H9 (cell line): ENCODE measurements around the gene ARRDC1. TPM values are rescaled to one million over a fixed set of nuclear protein-coding genes. Genes with fewer than 3 reads are reported as not detected.

Experiments used
- DNase-seq: peaks from one replicate; pipeline ENCODE4 v3.0.0-alpha.2; 2017
- H2AFZ ChIP-seq: one replicate; pipeline ENCODE4 v1.6.1; 2013; ENCODE audit warnings: mild to moderate bottlenecking, low read length, control low read depth, moderate library complexity
- H2AK5ac ChIP-seq: 2 replicates; pipeline ENCODE4 v1.6.1; 2013; ENCODE audit warnings: low read length, control low read depth, mixed read lengths; ENCODE audit not compliant: insufficient read length
- H2BK120ac ChIP-seq: one replicate; pipeline ENCODE4 v1.6.1; 2013; ENCODE audit warnings: low read depth, mild to moderate bottlenecking, low read length, control low read depth, inconsistent platforms; ENCODE audit not compliant: poor library complexity, severe bottlenecking
- H2BK12ac ChIP-seq: 2 replicates; pipeline ENCODE4 v1.6.1; 2013; ENCODE audit warnings: low read length, control low read depth, mixed read lengths, low read depth; ENCODE audit not compliant: insufficient read length
- H2BK15ac ChIP-seq: 2 replicates; pipeline ENCODE4 v1.6.1; 2013; ENCODE audit warnings: low read depth, low read length, control low read depth
- H2BK20ac ChIP-seq: one replicate; pipeline ENCODE4 v1.6.1; 2013; ENCODE audit warnings: low read depth, mild to moderate bottlenecking, low read length, control low read depth, inconsistent platforms; ENCODE audit not compliant: poor library complexity, severe bottlenecking
- H2BK5ac ChIP-seq: 2 replicates; pipeline ENCODE4 v1.6.1; 2013; ENCODE audit warnings: low read length, control low read depth, mixed read lengths; ENCODE audit not compliant: insufficient read length
- H3K14ac ChIP-seq: 2 replicates; pipeline ENCODE4 v1.6.1; 2013; ENCODE audit warnings: low read length, control low read depth; ENCODE audit not compliant: insufficient read depth
- H3K18ac ChIP-seq: 2 replicates; pipeline ENCODE4 v1.6.1; 2013; ENCODE audit warnings: low read depth, mild to moderate bottlenecking, mixed read lengths, low read length, control low read depth; ENCODE audit not compliant: insufficient read length
- H3K23ac ChIP-seq: 2 replicates; pipeline ENCODE4 v1.6.1; 2013; ENCODE audit warnings: low read length, control low read depth, mixed read lengths, low read depth; ENCODE audit not compliant: insufficient read length
- H3K23me2 ChIP-seq: 2 replicates; pipeline ENCODE4 v1.6.1; 2013; ENCODE audit warnings: low read depth, mild to moderate bottlenecking, mixed read lengths, low read length, control low read depth; ENCODE audit not compliant: insufficient read length, poor library complexity, severe bottlenecking
- H3K27ac ChIP-seq: 2 replicates; pipeline ENCODE4 v1.5.1; 2013; ENCODE audit warnings: low read length, control low read depth, mixed read lengths, low read depth; ENCODE audit not compliant: insufficient read length
- H3K27me3 ChIP-seq: 2 replicates; pipeline ENCODE4 v1.6.1; 2013; ENCODE audit warnings: low read length, control low read depth, inconsistent platforms; ENCODE audit not compliant: insufficient read depth
- H3K4ac ChIP-seq: 2 replicates; pipeline ENCODE4 v1.6.1; 2013; ENCODE audit warnings: low read depth, mild to moderate bottlenecking, control low read depth, inconsistent platforms, low read length, moderate library complexity
- H3K4me1 ChIP-seq: 2 replicates; pipeline ENCODE4 v1.6.1; 2013; ENCODE audit warnings: low read length, control low read depth, inconsistent platforms; ENCODE audit not compliant: insufficient read depth
- H3K4me2 ChIP-seq: 2 replicates; pipeline ENCODE4 v1.6.1; 2013; ENCODE audit warnings: low read length, control low read depth, mixed read lengths; ENCODE audit not compliant: insufficient read length, insufficient read depth
- H3K56ac ChIP-seq: 2 replicates; pipeline ENCODE4 v1.6.1; 2013; ENCODE audit warnings: low read depth, mild to moderate bottlenecking, mixed read lengths, low read length, control low read depth; ENCODE audit not compliant: insufficient read length
- H3K79me1 ChIP-seq: 2 replicates; pipeline ENCODE4 v1.6.1; 2013; ENCODE audit warnings: low read depth, mild to moderate bottlenecking, moderate library complexity, low read length, control low read depth, inconsistent platforms; ENCODE audit not compliant: insufficient read depth, poor library complexity, severe bottlenecking
- H3K79me2 ChIP-seq: 2 replicates; pipeline ENCODE4 v1.6.1; 2013; ENCODE audit warnings: low read length, control low read depth, inconsistent platforms; ENCODE audit not compliant: insufficient read depth
- H3K9ac ChIP-seq: 2 replicates; pipeline ENCODE4 v1.6.1; 2013; ENCODE audit warnings: low read length, control low read depth, mixed read lengths; ENCODE audit not compliant: insufficient read length; ENCODE audit errors: extremely low read depth
- H3K9me3 ChIP-seq: one replicate; pipeline ENCODE4 v1.6.1; 2013; ENCODE audit warnings: low read depth, low read length, inconsistent platforms; ENCODE audit not compliant: control insufficient read depth
- H3T11ph ChIP-seq: one replicate; pipeline ENCODE4 v1.6.1; 2013; ENCODE audit warnings: mild to moderate bottlenecking, low read length, control low read depth, inconsistent platforms
- H4K20me1 ChIP-seq: one replicate; pipeline ENCODE4 v1.6.1; 2013; ENCODE audit not compliant: control insufficient read depth, insufficient read length, insufficient read depth
- H4K5ac ChIP-seq: 2 replicates; pipeline ENCODE4 v1.6.1; 2013; ENCODE audit warnings: low read depth, mild to moderate bottlenecking, mixed read lengths, low read length, control low read depth; ENCODE audit not compliant: insufficient read length
- H4K8ac ChIP-seq: replicated peaks from 2 replicates; pipeline ENCODE4 v1.6.1; 2013; ENCODE audit warnings: low read length, control low read depth, mixed read lengths, low read depth; ENCODE audit not compliant: insufficient read length
- H4K91ac ChIP-seq: 2 replicates; pipeline ENCODE4 v1.6.1; 2013; ENCODE audit warnings: low read depth, mild to moderate bottlenecking, moderate library complexity, mixed read lengths, low read length, control low read depth; ENCODE audit not compliant: insufficient read length
- H3K27ac Mint-ChIP-seq, 3 experiments: 2 replicates in 2 of 3; 3 replicates in 1 of 3; pipeline ENCODE4 v1.8.0; 2020 to 2021; ENCODE audit warnings: mixed read lengths in 3 of 3, mild to moderate bottlenecking in 1 of 3, moderate library complexity in 1 of 3
- H3K27me3 Mint-ChIP-seq: 2 replicates; pipeline ENCODE4 v1.8.0; 2021; ENCODE audit warnings: low read depth, mild to moderate bottlenecking, moderate library complexity, mixed read lengths
- H3K36me3 Mint-ChIP-seq, 3 experiments: 2 replicates in 2 of 3; 3 replicates in 1 of 3; pipeline ENCODE4 v1.8.0; 2020 to 2021; ENCODE audit warnings: low read depth in 3 of 3, mixed read lengths in 3 of 3; ENCODE audit not compliant: insufficient read depth in 1 of 3
- H3K4me1 Mint-ChIP-seq, 2 experiments: 2 replicates each; pipeline ENCODE4 v1.8.0; 2020; ENCODE audit warnings: mixed read lengths in 2 of 2
- H3K4me3 Mint-ChIP-seq, 2 experiments: 2 replicates in 1 of 2; 3 replicates in 1 of 2; pipeline ENCODE4 v1.8.0; 2020 to 2021; ENCODE audit warnings: mild to moderate bottlenecking in 2 of 2, mixed read lengths in 2 of 2, moderate library complexity in 1 of 2
- H3K9me3 Mint-ChIP-seq, 2 experiments: 2 replicates in 1 of 2; 3 replicates in 1 of 2; pipeline ENCODE4 v1.8.0; 2020; ENCODE audit warnings: mild to moderate bottlenecking in 2 of 2, mixed read lengths in 2 of 2, moderate library complexity in 1 of 2
- WGBS: extraction: QIAGEN DNeasy Blood & Tissue Kit; methylation state at CpG from one replicate; pipeline ENCODE4 v1.1.7; 2013; ENCODE audit warnings: missing lambda C conversion rate, low lambda C conversion rate, mixed read lengths; ENCODE audit not compliant: insufficient read length; ENCODE audit errors: extremely low coverage; 5-methylcytosine and 5-hydroxymethylcytosine counted together
- total RNA-seq: library from RNA; stranded (reverse); gene quantifications from 2 replicates; pipeline ENCODE4 v1.2.1, GENCODE V29; 2021
- TF ChIP-seq, protein P1 (sequence below): fragments of 200-600 bp; sonication (generic); conservative IDR thresholded peaks from 3 replicates; pipeline ENCODE4 v1.8.0; 2021; ENCODE audit warnings: antibody characterized with exemption, mild to moderate bottlenecking

The ARRDC1 gene
- total RNA-seq, 1 experiment from 2014 or later = 34.4 TPM

- Histone ChIP-seq H2AFZ (no peak overlapping the region), H3K79me1 (peaks cover 3% of the 10 kb centered on the region), H3K27ac (no peak overlapping the region), H3T11ph (no peak overlapping the region), H3K9ac (no peak overlapping the region), H3K18ac (no peak overlapping the region), H3K27me3 (no peaks in the 10 kb centered on the region), H3K4ac (no peak overlapping the region), H2BK120ac (no peak overlapping the region), H2BK12ac (no peak overlapping the region), H3K4me1 (peaks cover 2% of the 10 kb centered on the region; the same call in 1 of the 2 replicates), H3K23ac (no peak overlapping the region), H4K20me1 (peaks cover 2% of the 10 kb centered on the region), H3K23me2 (no peaks in the 10 kb centered on the region), H3K4me2 (no peak overlapping the region), H2AK5ac (no peak overlapping the region), H2BK5ac (no peak overlapping the region), H2BK20ac (no peak overlapping the region), H4K8ac (no peak overlapping the region), H3K56ac (no peak overlapping the region), H4K5ac (no peak overlapping the region), H3K9me3 (no peaks in the 10 kb centered on the region), H3K79me2 (peaks cover 29% of the 10 kb centered on the region; the same call in 1 of the 2 replicates), H2BK15ac (no peak overlapping the region), H3K14ac (no peak overlapping the region), H4K91ac (no peak overlapping the region)
- H3K9me3 Mint-ChIP-seq = no peaks in the 10 kb centered on the region
- no CpG with 5 or more reads among the region's 2 CpGs for WGBS
- H3K27ac Mint-ChIP-seq = peak overlapping the region in 2 of 3 experiments; percentile 5 to 24; a peak in 5 of 7 replicates
- DNase-seq = no peak
- peaks cover 0 to 15% (median 12%) of the 10 kb centered on the region in 3 experiments; a peak in 4 of 7 replicates for H3K36me3 Mint-ChIP-seq
- TF ChIP-seq, protein P1, sequence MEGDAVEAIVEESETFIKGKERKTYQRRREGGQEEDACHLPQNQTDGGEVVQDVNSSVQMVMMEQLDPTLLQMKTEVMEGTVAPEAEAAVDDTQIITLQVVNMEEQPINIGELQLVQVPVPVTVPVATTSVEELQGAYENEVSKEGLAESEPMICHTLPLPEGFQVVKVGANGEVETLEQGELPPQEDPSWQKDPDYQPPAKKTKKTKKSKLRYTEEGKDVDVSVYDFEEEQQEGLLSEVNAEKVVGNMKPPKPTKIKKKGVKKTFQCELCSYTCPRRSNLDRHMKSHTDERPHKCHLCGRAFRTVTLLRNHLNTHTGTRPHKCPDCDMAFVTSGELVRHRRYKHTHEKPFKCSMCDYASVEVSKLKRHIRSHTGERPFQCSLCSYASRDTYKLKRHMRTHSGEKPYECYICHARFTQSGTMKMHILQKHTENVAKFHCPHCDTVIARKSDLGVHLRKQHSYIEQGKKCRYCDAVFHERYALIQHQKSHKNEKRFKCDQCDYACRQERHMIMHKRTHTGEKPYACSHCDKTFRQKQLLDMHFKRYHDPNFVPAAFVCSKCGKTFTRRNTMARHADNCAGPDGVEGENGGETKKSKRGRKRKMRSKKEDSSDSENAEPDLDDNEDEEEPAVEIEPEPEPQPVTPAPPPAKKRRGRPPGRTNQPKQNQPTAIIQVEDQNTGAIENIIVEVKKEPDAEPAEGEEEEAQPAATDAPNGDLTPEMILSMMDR = no peak
- no peak overlapping the region for H3K4me3 Mint-ChIP-seq
- peaks cover 20 to 24% of the 10 kb centered on the region in 2 experiments for H3K4me1 Mint-ChIP-seq
- H3K27me3 Mint-ChIP-seq = no peaks in the 10 kb centered on the region
Observed at GRCh38 chr9:137657606-137658005, 52.1 kb downstream of the ARRDC1 start.
